H7 (cell line): ENCODE results near the gene IQCF5. TPM values are rescaled to one million over a fixed set of nuclear protein-coding genes. Genes with fewer than 3 reads are reported as not detected.
"Not testable (repeated sequence)": the region's sequence is repeated elsewhere in the genome, so short reads cannot be mapped to it uniquely, and the experiment has no call there.

Source experiments
- DNase-seq: peaks from one replicate; pipeline ENCODE4 v3.0.0; 2012
- H3K27me3 ChIP-seq: 2 replicates; pipeline ENCODE4 v1.6.0; 2011; ENCODE audit warnings: mild to moderate bottlenecking, low read length; ENCODE audit not compliant: control insufficient read depth, insufficient read depth
- H3K36me3 ChIP-seq: replicated peaks from 2 replicates; pipeline ENCODE4 v1.5.1; 2011; ENCODE audit warnings: low read length; ENCODE audit not compliant: control insufficient read depth, insufficient read depth
- H3K4me3 ChIP-seq: 2 replicates; pipeline ENCODE4 v1.5.1; 2011; ENCODE audit warnings: low read depth, mild to moderate bottlenecking, control low read depth, low read length, moderate library complexity; ENCODE audit not compliant: insufficient read depth
- total RNA-seq: library from RNA; depleted of rRNA; stranded (reverse); fragments of >200 nt; shearing (Covaris generic); gene quantifications from 2 replicates; pipeline ENCODE4 v1.2.3, GENCODE V29; 2014

Gene IQCF5
- total RNA-seq, 1 experiment from 2014 or later, result not detected

DNA sequence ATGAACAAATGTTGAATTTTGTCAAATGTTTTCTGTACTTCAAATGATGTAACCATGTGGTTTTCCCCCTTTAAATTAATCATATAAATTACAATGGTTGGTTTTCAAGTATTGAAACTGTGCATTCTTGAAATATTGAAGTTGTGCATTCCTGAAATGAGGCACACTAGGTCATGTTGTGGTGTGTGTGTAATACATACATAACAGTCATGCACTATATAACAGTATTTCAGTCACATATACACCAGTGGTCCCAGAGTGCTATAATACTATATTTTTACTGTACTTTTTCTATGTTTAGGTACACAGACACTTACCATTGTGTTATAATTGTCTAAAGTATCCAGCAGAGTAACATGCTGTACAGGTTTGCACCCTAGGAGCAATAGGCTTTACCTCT lies 11.0 kb upstream of the IQCF5 start:
- Histone ChIP-seq H3K36me3 (no peaks in the 10 kb centered on the region), H3K27me3 (no peaks in the 10 kb centered on the region), H3K4me3 (no peak overlapping the region)
- DNase-seq, result no peak

DNA sequence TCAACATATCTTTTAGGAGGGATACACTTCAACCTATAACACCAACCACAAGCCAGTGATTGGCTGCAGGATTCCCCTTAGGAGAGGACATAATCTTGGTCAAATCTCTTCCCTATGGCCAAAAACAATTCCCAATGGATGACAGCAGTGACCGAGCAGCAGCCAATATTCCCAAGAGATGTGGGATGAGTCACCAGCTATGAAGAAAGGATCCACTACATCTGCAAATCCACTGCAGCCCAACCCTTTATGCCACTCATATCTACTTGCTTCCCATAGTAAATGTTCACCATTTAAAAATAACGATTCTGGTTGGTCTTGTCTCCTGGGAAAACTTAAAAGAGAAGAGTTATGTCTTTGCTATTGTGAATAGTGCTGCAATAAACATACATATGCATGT lies 4.5 kb upstream of the IQCF5 start:
- no peak for DNase-seq
- Histone ChIP-seq H3K27me3 (no peaks in the 10 kb centered on the region; the same call in 1 of the 2 replicates), H3K4me3 (no peak overlapping the region), H3K36me3 (no peaks in the 10 kb centered on the region)

DNA sequence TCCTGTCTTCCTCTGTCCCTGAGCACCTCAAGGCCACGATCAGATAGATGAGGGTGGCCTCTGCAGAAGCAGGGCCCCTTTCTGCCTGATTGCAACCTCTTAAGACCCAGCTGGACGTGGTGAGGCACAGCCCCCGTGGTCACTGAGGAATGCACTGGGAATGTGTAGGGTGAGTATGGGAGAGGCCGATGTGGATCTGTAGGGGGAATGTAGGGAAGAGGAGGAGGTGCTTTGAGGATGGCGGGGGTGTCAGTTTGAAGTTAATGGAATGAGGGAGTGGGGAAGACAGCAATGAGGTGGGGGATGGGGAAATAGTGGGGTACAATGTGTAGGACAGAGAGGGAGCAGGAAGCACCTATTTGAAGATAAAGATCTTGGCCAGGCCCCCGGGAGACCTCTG lies 785 bp upstream of the IQCF5 start:
- Histone ChIP-seq H3K27me3 (no peaks in the 10 kb centered on the region; the same call in 1 of the 2 replicates), H3K36me3 (no peaks in the 10 kb centered on the region), H3K4me3 (no peak overlapping the region)
- no peak for DNase-seq

DNA sequence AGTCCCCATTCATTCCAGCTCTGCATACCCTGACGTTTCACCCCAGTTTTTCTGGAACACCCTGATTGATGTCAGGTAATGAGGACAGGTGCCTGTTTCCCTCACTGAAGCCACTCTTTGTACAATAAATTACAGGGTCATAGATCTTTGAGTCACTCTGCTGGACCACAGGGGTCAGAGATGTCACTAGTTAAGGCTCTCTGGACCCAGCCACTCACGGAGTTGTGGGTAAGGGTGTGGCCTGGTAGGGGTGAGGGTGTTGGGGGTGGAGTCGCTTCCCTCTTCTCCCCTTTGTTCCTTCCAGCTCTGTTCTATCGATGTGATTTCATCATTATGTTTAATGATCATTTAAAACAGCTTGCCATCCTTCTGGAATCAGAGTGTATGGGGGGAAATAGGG lies 512 bp downstream of the IQCF5 start:
- DNase-seq, result no peak
- H3K4me3 ChIP-seq, result no peak overlapping the region
- H3K36me3 ChIP-seq, result no peaks in the 10 kb centered on the region
- no peaks in the 10 kb centered on the region; the same call in 1 of the 2 replicates for H3K27me3 ChIP-seq

DNA sequence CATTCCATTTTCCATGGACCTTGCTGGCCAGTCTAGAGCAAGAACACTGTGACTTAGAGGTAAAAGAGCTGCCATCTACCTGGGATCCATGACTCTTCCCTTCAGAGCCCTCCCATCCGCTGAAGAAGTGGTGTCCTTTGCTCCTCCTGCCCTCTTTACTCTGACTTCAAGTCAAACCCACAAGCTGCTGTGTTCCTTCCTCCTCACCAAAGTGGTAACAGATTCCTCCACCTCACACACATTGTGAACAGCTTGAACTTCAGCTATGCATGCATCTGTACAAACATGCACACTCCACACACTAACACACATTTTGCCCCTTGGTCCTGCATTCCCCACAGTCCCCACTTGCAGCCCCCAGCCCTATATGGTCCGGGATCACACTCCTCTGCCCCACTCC lies 990 bp downstream of the IQCF5 start:
- DNase-seq, result no peak
- no peaks in the 10 kb centered on the region; the same call in 1 of the 2 replicates for H3K27me3 ChIP-seq
- no peak overlapping the region for H3K4me3 ChIP-seq
- no peaks in the 10 kb centered on the region for H3K36me3 ChIP-seq

DNA sequence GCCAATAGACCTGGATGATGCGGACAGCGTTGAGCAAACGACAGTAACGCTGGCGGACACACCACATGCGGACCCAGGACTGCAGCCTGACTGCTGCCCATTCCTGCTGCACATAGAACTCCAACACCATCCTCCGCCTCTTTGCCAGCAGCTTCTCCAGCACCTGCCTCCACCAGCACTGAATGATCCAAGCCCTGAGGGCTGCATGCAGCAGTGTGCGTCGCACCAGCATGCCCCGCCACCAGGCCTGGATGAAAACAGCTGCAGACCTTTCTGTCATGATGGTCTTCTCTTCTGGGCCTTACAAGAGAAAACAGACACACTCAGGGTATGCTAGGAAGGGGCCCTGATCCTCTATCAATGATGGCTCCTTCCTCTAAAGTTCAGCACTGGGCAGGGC lies 1.5 kb downstream of the IQCF5 start:
- DNase-seq, result no peak
- Histone ChIP-seq H3K36me3 (no peaks in the 10 kb centered on the region), H3K4me3 (no peak overlapping the region), H3K27me3 (no peaks in the 10 kb centered on the region; the same call in 1 of the 2 replicates)

DNA sequence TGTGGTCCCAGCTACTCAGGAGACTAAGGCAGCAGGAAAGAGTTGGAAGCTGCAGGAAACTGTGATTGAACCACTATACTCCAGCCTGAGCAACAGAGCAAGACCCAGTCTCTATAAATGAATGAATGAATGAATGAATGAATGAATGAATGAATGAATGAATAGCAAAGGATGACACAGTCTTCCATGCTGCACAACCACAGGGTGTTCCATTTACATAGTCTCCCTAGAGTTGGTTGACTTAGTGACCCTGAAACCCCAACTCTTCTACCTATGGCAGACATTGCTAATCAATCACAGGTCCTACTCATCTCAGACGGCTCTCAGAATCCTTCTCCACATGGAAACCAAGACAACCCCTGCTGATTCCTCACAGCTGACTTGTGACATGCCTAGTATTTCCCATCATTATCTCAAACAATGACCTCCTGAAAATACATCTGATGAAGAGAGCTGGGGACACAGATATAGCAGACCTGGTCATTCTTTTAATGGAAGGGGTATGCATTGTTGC lies 2.1 kb downstream of the IQCF5 start:
- no peak overlapping the region for H3K4me3 ChIP-seq
- no peak for DNase-seq
- H3K36me3 ChIP-seq, result no peaks in the 10 kb centered on the region
- no peaks in the 10 kb centered on the region; the same call in 1 of the 2 replicates for H3K27me3 ChIP-seq

DNA sequence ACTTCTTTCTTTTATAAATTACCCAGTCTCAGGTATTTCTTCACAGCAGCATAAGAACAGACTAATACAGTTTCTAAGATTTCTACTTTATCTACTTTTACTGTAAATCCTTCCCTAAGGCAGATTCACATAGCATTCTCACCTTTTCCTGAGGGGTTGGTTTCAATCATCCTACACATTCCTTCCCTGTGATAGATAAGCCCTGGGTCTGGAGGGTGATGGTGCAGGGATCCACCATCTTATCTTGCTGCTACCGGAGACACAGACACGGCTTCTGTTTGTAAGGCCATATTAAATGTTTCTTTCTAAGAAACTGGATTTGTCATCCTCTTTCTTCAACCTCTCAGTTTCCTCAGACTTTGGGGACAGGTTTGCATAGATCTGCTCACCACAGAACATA lies 6.1 kb downstream of the IQCF5 start:
- DNase-seq, result no peak
- H3K36me3 ChIP-seq, result no peaks in the 10 kb centered on the region
- H3K27me3 ChIP-seq, result no peaks in the 10 kb centered on the region
- no peak overlapping the region for H3K4me3 ChIP-seq

DNA sequence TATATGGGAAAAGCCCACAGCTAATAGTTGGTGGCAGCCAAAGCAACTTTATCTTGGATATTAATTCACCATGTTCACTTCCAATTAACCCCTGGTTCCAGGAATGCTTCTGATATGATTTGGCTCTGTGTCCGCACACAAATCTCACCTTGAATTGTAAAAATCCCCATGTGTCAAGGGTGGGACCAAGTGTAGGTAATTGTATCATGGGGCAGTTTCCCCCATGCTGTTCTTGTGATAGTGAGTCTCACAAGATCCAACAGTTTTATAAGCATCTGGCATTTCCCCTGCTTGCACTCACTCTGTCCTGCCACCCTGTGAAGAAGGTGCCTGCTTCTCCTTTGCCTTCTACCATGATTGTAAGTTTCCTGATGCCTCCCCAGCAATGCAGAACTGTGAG lies 6.5 kb downstream of the IQCF5 start:
- H3K4me3 ChIP-seq, H3K36me3 ChIP-seq, DNase-seq, H3K27me3 ChIP-seq: not testable (repeated sequence)

DNA sequence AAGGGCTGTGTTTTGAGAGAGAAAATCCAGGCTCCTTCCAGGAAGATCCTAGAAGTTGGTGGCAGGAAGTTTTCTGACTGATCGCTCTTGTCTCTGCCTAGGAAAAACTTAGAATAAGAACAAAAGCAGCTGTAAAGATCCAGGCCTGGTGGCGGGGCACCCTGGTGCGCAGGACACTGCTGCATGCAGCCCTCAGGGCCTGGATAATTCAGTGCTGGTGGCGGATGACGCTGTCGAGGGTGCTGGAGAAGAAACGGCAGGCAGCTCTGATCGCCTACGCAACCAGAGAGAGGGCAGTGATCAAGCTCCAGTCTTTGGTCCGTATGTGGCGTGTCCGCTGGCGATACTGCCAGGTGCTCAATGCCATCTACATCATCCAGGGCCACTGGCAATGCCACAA lies 12.5 kb downstream of the IQCF5 start:
- DNase-seq, result no peak
- Histone ChIP-seq H3K36me3 (no peaks in the 10 kb centered on the region), H3K27me3 (no peaks in the 10 kb centered on the region), H3K4me3 (no peak overlapping the region)

DNA sequence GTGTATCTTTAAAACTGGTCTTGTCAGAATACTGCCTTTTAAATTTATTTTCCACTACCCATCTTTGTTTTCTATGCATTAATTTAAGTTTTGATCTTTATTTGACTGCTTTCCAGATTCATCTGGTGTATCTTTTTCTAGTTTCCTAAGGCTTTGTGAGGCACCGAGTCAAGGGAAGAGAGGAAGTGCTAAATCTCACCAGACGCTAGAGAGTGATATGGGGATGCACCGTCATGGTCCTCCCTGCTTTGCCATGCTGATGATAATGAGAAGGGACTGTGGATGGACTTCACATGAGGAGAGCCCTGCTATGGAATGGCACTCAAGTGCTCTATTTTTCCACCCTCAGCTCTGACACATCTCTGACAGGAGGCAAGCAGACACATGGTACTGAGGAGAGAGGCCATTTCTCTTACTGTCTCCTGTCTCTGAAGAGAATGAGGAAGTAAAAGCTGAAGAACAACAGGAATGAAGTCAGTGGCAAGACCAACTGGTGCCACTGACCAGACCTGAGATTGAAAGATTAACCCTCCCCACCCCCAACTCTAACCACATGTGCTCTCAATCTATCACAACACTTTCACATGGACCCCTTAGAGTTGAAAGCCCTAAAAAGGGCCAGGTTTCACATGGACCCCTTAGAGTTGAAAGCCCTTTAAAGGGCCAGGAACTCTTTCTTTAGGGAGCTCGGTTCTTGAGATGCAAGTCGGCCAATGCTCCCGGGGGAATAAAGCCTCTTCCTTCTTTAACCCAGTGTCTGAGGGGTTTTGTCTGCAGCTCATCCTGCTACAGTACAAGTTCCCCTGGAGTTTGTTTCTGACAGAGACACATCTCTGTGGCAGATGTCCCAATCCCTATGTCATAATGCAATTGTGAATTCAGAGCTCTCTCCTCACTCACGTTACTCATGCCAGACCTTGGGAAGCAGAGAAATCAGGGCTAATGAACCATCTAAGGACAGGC lies 14.4 kb downstream of the IQCF5 start, which contains the start of gene IQCF2:
TSS of gene IQCF2 (plus strand) at position 913 of the 963 bp plus-strand sequence. CDS start 52 bp downstream, outside the sequence.
- no peak for DNase-seq
- H3K4me3 ChIP-seq, result no peak within 1 kb of the TSS
- H3K36me3 ChIP-seq, result no peaks in the 10 kb centered on the region
- H3K27me3 ChIP-seq, result no peaks in the 10 kb centered on the region

DNA sequence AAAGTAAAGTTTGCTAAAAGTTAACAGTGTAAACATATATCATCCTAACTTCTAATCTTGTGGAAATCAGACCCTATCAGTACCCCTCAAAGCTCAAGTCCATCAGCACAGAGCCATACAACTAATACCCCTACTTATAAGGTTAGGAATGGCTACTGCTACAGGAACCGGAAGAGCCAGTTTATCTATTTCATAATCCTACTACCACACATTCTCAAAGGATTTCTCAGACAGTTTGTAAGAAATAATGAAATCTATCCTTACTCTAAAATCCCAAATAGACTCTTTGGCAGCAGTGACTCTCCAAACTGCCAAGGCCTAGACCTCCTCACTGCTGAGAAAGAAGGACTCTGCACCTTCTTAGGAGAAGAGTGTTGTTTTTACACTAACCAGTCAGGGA lies 20.0 kb downstream of the IQCF5 start:
- not testable (repeated sequence) for DNase-seq, H3K27me3 ChIP-seq, H3K4me3 ChIP-seq, H3K36me3 ChIP-seq

DNA sequence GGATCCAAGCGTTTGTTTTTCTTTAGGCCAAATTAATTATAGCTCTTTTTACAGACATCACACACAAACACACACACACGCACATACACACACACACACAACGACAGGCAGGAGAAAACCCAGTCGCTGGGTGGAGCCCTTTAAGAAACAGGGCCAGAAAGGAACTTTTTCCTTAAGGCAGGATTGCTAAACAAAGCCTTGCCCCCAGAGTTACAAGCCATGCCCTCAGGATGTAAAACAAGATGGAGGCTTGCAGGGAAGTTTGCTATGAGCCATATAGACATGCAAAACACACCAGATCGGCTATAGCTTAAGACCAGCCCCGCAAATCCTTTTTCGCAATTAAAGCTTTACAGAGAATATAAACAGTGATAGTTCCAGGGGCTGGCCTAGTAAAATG lies 30.3 kb downstream of the IQCF5 start:
- Histone ChIP-seq H3K27me3 (no peaks in the 10 kb centered on the region), H3K4me3 (no peak overlapping the region), H3K36me3 (no peaks in the 10 kb centered on the region)
- DNase-seq, result peak; percentile 19

DNA sequence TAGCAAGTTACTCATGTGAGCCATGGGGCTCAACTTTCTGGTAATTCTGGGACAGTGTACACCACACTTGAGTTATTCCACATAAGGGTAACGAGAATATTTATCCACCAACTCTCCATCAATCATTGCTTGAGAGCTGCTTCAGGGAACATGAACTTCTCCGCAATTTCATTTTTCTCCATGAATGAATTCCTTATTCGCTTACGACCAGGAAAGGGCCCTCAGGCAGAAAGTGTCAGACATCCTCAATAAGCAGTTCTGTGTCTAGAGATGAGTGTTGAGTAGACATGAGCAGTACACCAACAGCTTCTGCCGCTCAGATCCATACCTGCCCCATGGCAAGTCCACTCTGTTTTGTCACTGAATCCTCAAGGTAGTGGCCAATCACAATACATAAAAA lies 38.8 kb downstream of the IQCF5 start:
- Histone ChIP-seq H3K36me3 (no peaks in the 10 kb centered on the region), H3K4me3 (no peak overlapping the region), H3K27me3 (no peaks in the 10 kb centered on the region)
- DNase-seq, result no peak

DNA sequence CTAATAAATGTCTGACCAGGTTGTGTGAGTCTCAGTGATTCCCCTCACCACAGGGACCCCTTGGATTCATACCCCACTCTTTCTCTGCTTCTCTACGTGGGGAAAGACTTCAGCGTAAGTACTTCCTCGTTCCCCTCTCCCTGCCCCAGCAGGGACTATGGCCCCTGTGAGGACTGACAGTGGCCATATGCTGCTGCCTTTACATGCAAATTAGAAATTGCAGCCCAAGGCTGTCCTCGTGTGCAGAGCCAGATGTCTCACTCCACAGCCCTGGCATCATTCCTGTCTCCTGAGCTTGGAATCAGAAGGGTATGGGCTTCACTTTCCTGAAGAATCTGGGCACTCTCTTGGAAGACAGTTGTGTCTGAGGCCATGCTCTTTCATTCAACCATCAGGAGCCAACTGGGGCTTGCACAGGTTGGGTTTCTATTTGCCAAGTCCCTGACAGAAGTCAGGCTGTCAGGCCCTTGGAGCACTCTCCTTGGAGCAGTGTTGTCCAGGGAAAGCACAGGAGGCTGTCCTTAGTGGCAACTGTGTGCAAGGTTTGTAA lies 44.5 kb downstream of the IQCF5 start:
- no peak overlapping the region for H3K4me3 ChIP-seq
- H3K27me3 ChIP-seq, result no peaks in the 10 kb centered on the region
- no peaks in the 10 kb centered on the region for H3K36me3 ChIP-seq
- no peak for DNase-seq
